ENCODE data around the gene RPL22L1.

DNA sequence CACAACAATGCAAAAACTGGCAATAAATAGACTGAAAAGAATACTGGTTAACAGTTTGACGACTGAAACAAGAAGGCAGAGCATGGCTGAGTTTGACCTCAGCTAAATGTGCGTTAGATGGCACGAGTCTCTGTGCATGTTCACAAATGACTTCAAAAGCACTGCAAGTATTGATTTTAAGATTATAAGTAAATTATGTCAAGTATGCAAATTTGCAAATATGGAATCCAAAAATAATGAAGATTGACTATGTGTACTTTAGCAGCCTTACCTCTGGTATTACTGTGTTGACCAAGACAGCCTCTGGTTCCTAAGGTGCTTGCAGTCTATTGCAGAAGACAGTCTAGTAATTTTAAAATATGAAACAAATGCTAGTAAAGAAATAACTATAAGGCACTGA, 41.1 kb upstream of the RPL22L1 start:
- TF ChIP-seq, protein P1, sequence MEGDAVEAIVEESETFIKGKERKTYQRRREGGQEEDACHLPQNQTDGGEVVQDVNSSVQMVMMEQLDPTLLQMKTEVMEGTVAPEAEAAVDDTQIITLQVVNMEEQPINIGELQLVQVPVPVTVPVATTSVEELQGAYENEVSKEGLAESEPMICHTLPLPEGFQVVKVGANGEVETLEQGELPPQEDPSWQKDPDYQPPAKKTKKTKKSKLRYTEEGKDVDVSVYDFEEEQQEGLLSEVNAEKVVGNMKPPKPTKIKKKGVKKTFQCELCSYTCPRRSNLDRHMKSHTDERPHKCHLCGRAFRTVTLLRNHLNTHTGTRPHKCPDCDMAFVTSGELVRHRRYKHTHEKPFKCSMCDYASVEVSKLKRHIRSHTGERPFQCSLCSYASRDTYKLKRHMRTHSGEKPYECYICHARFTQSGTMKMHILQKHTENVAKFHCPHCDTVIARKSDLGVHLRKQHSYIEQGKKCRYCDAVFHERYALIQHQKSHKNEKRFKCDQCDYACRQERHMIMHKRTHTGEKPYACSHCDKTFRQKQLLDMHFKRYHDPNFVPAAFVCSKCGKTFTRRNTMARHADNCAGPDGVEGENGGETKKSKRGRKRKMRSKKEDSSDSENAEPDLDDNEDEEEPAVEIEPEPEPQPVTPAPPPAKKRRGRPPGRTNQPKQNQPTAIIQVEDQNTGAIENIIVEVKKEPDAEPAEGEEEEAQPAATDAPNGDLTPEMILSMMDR (IDR thresholded peaks at IDR 0.05) = no peak
- TF ChIP-seq POLR2A (IDR thresholded peaks at IDR 0.05) = no peak
